HG02763 (cell line): ENCODE measurements around the gene PAK1IP1.
A peak's percentile ranks its signal among the peaks of the same experiment; 100 is the strongest.
"Not testable (repeated sequence)": the region's sequence is repeated elsewhere in the genome, so short reads cannot be mapped to it uniquely, and the experiment has no call there.

ENCODE experiments used
- ATAC-seq: cut with Tn5 transposase; IDR thresholded peaks from one replicate; pipeline ENCODE4 v1.9.1; 2021; ENCODE audit warnings: mild to moderate bottlenecking, moderate library complexity; ENCODE audit not compliant: unreplicated experiment

The PAK1IP1 gene

DNA sequence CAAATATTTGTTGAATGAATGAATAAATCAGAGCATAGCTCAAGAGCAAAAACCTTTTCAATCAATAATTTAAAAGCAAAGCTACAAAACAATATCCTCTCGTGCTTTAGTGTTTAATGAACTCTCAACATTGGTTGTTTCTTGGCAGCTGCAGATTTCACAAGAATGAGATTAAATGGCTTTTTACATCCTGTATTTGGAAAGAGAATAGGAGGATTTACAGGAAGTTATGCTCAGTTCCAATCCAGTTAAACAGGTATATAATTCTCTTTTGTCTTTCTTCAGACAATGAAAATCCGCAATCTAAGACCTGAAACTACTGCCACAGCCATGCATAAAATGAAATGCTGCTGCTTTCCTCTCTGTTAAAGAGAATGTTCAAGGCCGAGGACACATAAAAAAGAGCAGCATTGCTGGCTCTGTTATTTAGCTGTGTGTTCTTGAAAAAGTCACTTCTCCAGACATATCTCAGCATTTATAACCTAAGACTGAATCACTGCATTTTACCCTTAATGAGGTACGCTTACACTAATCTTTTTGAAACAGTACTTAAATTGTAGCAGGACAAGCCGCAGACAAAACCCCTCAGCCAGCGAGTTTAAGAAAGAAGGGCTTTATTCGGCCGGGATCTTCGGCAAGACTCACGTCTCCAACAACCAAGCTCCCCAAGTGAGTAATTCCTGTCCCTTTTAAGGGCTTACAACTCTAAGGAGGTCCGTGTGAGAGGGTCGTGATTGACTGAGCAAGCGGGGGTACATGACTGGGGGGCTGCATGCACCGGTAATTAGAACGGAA lies 3.9 kb upstream of the PAK1IP1 start:
- ATAC-seq, result no peak

DNA sequence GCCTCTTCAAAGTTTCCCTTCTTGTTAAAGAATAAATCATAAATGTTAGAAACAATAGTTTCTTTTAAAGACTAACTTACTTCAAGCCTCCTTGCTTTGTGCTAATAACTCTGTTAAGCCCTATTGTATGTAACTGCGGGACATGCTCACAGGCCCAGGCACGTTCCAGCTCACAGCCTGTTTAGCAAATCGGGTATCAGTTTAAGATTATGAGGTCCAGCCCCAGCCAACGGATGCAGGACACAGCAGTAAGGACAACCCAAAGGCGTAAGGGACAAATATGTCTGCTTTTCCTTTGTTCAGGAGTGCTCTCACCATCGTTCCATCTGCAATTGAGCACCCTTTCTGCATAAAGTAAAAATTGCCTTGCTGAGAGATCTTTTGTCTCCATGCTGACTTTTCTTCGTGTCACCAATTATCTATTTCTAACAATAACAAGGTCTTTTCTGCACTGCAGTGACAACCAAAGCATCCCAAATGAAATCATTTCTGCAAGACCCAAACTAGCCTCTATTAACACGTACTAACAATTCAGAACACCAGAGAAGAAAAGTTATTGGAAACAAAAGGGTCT lies 1.7 kb upstream of the PAK1IP1 start:
- ATAC-seq, result no peak

DNA sequence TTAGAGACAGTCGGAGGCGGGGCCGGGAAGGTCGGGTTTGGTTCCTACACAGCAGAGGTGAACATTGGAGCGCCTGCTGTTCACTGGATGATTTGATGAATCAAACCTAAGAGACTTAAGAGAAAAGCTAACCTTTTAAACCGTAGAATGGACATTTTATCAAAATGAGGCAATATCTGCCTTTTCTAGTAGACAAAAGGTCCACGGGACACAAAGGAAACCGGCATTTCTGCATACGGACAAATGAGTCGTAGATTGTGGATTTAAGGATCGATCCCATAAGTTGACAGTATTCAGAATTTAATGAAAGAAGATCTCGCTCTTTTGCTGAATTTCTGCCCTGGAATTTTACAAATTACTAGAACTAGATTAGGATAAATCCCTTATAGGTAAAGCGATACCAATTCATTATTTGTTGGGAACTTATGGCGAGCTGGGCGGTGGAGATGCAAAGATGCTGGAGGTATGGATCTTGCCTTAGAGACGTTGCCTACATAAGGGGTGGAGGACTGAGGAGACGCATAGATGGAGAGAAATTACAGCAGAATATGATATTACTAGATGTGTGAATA lies 400 bp downstream of the PAK1IP1 start:
- ATAC-seq, result no peak

DNA sequence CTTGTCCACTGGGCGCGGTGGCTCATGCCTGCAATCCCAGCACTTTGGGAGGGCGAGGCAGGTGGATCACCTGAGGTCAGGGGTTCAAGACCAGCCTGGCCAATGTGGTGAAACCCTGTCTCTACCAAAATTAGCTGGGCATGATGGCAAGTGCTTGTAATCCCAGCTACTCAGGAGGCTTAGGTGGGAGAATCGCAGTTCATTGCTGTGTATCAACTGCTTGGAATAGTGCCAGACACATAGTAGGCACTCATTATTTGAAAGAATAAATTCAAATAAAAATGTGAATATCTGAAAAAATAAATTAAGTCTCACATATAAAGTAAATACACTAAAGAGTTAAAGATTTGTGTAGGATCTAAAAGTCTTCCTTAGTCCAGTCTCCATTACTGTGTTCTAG lies 1.9 kb downstream of the PAK1IP1 start:
- ATAC-seq, result no peak

DNA sequence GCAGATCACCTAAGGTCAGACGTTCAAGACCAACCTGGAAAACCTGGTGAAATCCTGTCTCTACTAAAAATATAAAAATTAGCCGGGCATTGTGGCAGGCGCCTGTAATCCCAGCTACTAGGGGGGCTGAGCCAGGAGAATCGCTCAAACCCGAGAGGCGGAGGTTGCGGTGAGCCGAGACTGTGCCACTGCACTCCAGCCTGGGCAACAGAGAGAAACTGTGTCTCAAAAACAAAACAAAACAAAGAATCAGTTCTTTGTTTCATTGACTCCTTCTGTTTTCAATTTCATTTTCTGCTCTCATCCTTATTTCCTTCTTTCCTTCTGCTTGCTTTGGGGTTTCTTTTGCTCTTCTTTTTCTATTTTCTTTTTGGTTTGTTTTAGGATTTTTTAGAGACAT lies 19.2 kb downstream of the PAK1IP1 start:
- no peak for ATAC-seq

DNA sequence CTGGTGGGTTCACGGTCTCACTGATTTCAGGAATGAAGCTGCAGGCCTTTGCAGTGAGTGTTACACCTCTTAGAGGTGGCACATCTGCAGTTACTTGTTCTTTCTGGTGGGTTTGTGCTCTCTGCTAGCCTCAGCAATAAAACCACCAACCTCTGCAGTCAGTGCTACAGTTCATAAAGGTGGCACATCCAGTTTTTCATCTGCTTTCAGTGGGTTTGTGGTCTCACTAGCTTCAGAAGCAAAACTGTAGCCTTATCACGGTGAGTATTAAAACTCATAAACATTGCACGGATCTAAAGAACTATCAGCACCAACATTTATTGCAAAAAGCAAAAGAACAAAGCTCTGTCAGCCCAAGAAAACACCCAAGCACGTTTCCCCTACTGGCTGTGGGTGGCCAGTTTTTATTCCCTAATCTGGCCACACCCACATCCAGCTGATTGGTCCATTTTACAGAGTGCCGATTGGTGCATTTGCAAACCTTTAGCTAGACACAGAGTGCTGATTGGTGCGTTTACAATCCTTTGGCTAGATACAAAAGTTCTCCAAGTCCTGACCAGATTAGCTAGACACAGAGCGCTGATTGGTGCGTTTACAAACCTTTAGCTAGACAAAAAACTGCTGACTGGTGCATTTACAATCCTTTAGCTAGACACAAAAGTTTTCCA lies 24.7 kb downstream of the PAK1IP1 start:
- no peak for ATAC-seq

DNA sequence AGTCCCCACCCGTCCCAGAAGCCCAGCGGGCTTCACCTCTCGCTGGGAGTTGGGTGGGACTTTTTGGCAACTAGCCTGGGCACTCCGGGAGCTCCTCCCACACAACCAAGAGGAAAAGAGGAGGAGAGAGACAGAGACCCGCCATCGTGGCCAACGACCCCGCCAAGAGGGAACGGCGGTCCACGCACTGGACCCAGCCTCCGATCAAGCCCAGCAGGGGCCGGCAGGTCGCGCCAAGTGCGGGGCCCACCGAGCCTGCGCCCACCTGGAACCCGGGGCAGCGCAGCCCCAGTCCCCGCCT lies 25.1 kb downstream of the PAK1IP1 start:
- ATAC-seq, result no peak

DNA sequence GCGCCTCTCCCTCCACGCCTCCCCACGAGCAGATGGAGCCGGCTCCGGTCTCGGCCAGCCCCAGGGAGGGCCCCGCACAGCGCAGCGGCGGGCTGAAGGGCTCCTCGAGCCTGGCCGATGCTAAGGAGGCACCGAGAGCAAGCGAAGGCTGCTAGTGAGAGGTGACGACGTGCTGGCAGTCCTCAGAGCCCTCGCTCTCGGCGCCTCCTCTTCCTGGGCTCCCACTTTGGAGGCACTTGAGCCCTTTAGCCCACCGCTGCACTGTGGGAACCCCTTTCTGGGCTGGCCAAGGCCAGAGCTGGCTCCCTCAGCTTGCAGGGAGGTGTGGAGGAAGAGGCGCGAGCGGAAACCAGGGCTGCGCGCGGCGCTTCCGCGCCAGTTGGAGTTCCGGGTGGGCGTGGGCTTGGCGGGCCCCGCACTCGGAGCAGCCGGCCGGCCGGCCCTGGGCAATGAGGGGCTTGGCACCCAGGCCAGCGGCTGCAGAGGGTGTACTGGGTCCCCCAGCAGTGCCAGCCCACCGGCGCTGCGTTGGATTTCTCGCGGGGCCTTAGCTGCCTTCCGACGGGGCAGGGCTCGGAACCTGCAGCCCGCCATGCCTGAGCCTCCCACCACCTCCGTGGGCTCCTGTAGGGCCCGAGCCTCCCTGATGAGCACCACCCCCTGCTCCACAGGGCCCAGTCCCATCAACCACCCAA lies 25.6 kb downstream of the PAK1IP1 start:
- ATAC-seq, result no peak

DNA sequence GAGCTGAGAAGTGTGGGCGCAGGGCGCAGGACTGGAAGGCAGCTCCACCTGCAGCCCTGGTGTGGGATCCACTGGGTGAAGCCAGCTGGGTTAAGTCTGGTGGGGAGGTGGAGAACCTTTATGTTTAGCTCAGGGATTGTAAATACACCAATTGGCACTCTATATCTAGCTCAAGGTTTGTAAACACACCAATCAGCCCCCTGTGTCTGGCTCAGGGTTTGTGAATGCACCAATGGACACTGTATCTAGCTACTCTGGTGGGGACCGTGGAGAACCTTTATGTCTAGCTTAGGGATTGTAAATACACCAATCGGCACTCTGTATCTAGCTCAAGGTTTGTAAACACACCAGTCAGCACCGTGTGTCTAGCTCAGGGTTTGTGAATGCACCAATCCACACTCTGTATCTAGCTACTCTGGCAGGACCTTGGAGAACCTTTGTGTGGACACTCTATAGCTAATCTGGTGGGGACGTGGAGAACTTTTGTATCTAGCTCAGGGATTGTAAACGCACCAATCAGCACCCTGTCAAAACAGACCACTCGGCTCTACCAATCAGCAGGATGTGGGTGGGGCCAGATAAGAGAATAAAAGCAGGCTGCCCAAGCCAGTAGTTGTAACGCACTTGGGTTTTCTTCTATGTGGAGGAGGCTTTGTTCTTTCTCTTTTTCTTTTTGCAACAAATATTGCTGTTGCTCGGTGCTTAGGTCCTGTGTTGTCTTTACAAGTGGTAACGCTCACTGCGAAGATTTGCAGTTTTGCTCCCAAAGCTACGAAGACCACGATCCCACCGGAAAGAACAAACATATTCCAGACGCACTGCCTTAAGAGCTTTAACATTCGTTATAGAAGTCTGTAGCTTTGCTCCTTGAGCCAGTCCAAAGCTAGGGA lies 26.4 kb downstream of the PAK1IP1 start:
- ATAC-seq, result not testable (repeated sequence)

DNA sequence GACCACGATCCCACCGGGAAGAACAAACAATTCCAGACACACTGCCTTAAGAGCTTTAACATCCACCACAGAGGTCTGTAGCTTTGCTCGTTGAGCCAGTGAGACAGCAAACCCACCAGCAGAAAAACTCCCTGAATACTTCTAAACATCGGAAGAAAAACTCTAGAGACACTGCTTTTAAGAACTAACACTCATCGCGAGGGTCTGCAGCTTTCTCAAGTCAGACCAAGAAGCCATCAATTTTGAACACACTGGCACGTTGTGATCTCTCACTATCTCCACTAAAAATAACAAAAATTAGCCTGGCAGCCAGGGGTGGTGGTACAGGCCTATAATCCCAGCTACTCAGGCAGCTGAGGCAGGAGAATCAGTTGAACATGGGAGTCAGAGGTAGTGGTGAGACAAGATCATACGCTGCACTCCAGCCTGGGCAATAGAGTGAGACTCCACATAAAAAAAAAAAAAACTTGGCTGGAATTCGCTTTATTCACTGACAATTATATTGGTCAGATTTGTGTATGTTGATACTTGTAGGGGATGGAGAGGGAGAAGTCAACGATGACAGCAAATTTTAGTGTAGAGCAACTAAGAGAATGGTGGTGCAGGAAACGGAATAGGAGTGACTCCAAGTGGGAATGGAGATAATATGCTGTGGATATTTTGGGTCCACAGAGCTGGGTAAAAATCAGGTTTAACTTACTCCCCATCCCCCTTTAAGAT lies 27.2 kb downstream of the PAK1IP1 start:
- ATAC-seq, result no peak

DNA sequence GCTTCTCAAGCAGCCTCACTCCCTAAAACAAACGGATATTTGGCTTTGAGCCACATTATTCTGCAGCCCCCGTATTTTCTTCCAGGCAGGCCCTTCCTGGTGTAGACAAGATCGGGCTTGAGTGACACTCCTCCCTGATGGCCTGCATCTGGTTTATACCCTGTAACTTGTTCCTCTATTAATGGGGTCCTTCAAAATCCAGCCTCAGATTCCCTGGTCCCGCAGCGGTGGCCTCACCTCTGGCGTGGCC lies 27.7 kb downstream of the PAK1IP1 start:
- ATAC-seq, result no peak

DNA sequence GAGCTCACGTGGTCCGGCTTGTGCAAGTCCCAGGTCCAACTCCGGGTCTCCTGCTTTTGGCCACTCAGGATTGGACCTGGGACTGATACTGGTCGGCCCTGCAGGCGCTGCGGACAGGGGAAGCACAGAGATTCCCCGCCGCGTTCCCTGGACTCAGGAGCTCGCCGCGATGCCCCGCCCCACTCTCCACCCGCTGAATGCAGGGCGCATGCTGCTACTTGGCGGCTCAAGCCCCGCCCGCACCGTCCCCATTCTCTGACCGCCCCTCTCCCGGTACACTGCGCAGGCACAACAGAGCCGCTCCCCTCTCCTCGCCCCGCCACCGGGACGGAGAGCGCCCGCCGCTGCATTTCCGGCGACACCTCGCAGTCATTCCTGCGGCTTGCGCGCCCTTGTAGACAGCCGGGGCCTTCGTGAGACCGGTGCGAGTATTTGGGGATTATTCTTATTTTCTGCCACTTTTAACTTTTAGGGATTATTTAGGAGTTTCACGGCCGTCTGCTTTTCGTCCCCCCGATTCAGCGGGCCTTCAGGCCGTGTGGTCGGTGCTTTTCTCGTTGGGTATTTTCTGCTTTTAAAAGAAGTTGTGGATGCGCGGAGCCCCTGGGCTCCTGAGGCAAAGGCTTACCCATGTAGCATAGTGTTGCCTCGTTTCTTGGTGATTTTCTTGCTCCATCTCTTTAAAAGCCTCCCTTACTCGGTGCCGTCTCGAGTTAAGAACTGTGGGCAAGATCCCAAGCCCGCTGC lies 28.2 kb downstream of the PAK1IP1 start, which contains the start of gene TMEM14C:
Gene TMEM14C (plus strand): TSS at position 251 of the 747 bp plus-strand sequence. CDS start 1,544 bp downstream, outside the sequence.
- peak; percentile 99 for ATAC-seq

DNA sequence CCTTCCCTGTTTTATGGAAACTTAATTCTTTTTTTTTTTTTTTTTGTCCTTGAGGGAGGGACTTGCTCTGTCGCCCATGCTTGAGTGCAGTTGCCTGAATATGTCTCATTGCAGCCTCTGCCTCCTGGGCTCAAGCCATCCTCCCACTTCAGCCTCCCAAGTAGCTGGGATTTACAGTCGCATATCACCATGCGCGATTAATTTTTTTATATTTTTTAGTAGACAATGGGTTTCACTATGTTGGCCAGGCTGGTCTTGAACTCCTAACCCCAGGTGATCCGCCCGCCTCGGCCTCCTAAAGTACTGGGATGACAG lies 28.8 kb downstream of the PAK1IP1 start:
- ATAC-seq, result no peak

DNA sequence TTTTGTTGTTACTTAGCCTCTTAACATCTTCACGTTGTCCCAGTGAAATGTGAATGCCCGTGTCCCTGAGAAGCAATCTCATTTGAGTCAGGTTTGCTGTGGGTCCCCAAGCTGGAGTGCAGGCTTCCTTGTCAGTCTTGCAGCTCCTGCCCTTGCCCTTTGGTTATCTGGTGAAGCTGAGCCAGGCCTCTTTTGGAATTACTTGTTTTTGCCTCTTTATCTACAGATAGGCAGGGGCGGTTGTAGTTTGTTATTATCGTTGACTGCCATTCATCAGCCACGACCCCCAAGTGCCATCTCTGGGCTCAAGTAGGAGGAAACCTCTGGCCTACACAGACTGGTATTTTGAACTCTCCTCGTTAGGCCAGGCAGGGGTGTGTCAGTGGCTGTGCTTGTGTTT lies 30.3 kb downstream of the PAK1IP1 start:
- no peak for ATAC-seq

DNA sequence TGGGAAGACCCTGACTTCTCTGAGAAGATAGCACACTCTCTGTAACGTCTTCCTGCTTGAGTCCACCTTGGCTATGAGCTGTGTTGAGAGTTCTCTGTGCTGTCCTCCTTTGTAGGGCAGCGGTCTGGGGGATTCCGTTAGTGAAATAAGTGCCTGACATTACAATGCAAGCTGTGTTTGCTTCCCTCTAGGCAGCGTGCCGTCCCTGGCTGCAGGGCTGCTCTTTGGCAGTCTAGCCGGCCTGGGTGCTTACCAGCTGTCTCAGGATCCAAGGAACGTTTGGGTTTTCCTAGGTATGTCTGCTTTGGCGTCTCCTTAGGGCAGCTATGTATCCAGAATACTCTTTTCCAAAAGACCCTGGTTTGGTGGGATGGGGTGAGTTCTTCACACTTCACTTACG lies 30.9 kb downstream of the PAK1IP1 start:
- no peak for ATAC-seq

DNA sequence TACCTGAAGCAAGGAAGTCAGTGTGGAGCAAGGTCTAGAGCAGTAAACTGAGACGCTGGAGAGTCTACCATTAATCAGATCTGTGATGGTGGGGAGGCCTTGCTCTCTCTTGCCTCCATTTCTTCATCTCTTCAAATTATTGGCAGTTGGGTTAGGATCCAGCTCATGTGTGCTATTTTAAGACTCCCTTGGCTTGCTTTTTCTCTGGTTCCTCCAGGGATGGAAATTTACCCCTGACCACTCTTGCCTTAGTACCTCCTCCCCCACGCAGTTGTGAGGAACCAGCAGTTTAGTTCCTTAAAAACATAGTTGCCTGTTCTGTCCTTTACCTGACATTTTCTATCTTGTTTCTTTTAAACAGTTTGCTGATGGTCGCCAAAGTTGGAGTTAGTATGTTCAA lies 35.5 kb downstream of the PAK1IP1 start:
- no peak for ATAC-seq

DNA sequence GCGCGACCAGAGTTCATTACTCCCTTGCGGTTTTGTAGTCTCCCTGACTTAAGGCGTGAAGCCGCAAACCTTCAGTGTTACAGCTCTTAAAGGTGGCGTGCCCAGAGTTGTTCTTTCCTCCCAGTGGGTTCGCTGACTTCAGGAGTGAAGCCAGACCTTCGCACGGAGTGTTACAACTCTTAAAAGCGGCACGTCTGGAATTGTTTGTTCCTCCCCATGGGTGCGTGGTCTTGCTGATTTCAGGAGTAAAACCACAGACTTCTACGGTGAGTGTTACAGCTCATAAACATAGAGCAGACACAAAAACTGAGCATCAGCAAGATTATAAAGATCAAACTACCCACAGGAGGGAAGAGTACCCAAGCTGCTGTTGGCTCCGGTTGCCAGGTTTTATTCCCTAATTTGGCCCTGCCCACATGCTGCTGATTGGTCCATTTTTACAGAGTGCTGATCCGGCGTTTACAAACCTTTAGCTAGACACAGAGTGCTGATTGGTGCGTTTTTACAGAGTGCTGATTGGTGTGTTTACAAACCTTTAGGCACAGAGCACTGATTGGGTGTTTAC lies 38.5 kb downstream of the PAK1IP1 start:
- no peak for ATAC-seq

DNA sequence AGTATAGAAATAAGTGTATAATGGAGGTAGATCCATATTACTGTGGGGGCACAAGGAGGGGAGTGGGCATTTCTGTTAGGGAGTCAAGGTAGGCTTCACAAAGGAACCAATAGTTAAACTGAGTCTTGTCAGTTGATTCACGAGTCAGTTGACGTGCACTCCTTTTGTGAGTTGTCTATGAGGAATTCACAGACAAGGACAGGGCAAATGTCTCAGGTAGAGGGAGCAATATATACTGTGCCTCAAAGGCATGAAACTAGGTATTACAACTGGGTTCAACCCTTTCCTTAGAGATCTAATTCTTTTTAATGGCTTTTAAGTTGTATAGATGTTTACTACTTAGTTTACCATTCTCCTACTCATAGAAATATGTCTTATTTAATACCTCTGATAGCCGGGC lies 39.1 kb downstream of the PAK1IP1 start:
- no peak for ATAC-seq

DNA sequence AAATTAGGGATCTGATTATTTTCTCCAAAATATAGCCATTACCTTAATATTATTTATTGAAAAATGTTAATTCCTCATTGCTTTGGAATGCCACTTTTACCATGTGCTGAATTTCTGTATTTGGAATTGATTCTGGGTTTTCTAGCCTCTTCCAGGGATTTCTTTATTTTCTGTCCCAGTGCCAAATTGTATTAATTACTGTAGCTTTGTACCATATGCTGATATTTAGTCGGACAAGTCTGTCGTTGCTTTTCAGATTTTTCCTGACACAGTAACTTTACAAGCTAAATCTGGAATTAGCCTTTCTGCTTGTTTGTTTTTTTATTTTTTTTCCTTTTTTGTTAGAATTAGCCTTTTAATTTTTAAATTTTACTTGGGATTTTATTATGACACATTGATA lies 42.0 kb downstream of the PAK1IP1 start:
- ATAC-seq, result no peak
